ENCODE data around the gene FABP3.

Gene FABP3

DNA sequence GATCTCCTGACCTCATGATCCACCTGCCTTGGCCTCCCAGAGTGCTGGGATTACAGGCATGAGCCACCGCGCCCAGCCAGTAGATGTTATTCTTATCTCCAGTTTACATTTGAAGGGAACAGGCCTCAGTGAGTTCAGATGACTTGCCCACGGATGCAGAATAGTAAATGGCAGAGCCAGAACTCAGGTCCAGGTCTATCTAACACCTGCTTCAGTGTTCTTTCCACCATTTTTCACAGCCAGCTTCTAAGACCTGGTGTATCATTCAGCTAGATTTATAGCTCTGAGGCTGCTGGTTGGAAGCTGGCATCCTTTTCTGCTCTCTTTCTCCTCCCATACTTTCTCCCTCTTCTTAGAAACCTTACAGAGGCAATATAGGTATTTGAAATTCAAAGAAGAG, 10.8 kb downstream of the FABP3 start:
- H3K4me3 ChIP-seq (ENCODE audit: low read depth, low read length) = no peak overlapping the region
- TF ChIP-seq, protein P1, sequence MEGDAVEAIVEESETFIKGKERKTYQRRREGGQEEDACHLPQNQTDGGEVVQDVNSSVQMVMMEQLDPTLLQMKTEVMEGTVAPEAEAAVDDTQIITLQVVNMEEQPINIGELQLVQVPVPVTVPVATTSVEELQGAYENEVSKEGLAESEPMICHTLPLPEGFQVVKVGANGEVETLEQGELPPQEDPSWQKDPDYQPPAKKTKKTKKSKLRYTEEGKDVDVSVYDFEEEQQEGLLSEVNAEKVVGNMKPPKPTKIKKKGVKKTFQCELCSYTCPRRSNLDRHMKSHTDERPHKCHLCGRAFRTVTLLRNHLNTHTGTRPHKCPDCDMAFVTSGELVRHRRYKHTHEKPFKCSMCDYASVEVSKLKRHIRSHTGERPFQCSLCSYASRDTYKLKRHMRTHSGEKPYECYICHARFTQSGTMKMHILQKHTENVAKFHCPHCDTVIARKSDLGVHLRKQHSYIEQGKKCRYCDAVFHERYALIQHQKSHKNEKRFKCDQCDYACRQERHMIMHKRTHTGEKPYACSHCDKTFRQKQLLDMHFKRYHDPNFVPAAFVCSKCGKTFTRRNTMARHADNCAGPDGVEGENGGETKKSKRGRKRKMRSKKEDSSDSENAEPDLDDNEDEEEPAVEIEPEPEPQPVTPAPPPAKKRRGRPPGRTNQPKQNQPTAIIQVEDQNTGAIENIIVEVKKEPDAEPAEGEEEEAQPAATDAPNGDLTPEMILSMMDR (IDR thresholded peaks at IDR 0.05; ENCODE audit: low read depth, low read length) = no peak

DNA sequence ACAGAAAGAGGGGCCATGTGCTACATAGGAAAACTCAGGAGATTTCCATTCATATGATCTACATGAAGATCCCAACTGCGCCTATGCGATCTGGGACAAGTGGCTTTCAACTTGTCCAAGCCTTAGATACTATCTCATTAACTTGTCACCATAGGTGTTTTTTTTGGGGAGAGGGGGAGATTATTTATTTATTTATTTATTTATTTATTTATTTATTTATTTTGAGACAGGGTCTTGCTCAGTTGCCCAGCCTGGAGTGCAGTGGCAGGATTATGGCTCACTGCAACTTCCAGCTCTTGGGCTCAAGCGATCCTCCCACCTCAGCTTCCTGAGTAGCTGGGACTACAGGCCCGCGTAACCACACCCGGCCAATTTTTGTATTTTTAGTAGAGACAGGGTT, 11.3 kb downstream of the FABP3 start:
- no peak overlapping the region for H3K4me3 ChIP-seq (ENCODE audit: low read depth, low read length)
- TF ChIP-seq, protein P1 (IDR thresholded peaks at IDR 0.05; ENCODE audit: low read depth, low read length) = no peak

DNA sequence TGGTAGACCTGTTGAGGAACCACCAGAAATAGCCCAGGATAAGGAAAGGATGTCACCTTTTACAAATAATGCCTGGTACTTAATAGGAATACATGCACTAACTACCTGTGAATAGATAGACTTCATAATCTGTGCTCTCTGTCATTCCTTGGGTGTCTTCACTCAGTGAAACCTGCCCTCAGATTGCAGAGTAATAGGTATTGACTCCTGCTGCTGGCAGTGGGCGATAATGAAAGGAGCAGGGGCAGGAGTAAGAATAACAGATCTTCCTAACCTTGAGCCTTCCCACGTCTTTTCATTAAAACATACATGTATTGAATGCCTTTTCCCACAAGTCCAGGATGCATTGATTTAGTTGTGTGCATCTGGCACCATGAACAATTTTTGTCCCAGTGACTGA, 16.4 kb downstream of the FABP3 start:
- TF ChIP-seq, protein P1 (IDR thresholded peaks at IDR 0.05; ENCODE audit: low read depth, low read length) = no peak
- no peak overlapping the region for H3K4me3 ChIP-seq (ENCODE audit: low read depth, low read length)

DNA sequence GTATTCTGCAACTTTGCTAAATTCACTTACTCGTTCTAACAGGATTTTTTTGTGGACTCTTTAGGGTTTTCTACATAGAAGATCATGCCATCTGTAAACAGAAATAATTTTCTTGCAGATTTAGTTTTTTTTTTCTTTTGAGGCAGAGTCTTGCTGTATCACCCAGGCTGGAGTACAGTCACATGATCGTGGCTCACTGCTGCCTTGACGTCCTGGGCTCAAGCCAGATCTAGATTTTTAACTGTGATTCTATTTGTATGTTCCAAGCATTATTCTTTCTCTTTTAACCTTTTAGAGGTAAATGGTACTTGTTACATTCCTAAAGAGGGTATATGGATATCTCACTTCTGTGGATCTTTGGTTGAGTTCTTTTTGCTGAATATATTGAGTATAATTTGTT, 18.6 kb downstream of the FABP3 start:
- TF ChIP-seq, protein P1 (IDR thresholded peaks at IDR 0.05; ENCODE audit: low read depth, low read length) = no peak
- H3K4me3 ChIP-seq (ENCODE audit: low read depth, low read length) = no peak overlapping the region

DNA sequence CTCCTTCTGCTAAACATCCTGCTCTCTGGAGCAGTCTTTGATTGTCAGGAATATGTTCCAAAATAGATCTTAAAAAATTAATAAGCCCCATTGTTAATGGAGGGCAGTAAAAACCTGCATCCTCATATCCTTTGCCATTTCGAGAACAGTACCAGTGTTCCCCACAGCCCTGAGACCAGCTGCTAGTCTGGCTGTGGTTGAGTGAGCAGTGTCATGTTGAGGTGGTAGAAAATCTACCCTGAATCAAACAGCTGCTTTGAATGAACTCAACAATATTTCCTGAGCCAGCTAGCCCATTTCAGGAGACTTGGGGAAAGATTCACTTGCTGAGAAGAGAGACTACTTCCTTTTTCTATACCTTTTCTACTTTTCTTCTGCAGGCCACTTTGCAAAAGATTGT, 24.4 kb downstream of the FABP3 start:
- H3K4me3 ChIP-seq (ENCODE audit: low read depth, low read length) = no peak overlapping the region
- TF ChIP-seq, protein P1 (IDR thresholded peaks at IDR 0.05; ENCODE audit: low read depth, low read length) = no peak

DNA sequence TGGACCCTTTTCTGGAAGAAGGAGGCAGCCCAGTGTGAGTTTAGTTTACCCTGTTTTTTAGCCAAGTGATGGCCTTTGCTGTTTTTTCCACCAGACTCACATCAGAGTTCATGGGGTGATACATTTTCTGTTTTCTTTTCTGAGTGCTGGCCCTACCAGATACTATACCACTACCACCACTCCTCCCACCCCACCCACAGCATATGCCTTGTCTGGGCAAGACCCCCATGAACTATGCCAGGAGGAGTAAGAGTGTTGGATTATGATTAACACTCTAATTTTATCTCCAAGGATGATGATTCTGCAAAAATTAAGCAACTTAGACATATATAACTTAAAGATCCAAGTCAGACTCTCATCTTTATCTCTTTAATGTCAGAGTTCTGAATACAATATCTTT, 26.1 kb downstream of the FABP3 start:
- H3K4me3 ChIP-seq (ENCODE audit: low read depth, low read length) = no peak overlapping the region
- TF ChIP-seq, protein P1 (IDR thresholded peaks at IDR 0.05; ENCODE audit: low read depth, low read length) = no peak

DNA sequence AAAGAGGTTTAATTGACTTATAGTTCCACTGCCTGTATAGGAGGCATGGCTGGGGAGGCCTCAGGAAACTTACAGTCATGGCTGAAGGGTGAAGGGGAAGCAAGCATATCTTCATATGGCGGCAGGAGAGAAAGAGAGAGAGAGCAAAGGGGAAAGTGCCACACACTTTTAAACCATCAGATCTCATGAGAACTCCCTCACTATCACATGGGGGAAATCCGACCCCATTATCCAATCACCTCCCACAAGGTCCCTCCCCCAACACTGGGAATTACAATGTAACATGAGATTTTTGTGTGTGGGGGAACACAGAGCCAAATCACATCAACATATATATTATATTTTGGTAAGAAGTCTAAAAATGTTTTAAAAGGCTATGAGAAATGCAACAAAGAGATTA, 27.2 kb downstream of the FABP3 start:
- TF ChIP-seq, protein P1 (IDR thresholded peaks at IDR 0.05; ENCODE audit: low read depth, low read length) = no peak
- H3K4me3 ChIP-seq (ENCODE audit: low read depth, low read length) = no peak overlapping the region

Data from WI38 (cell line).